Measurements from ENCODE around the gene MTHFD2. TPM values are rescaled to one million over a fixed set of nuclear protein-coding genes. Genes with fewer than 3 reads are reported as not detected.

The MTHFD2 gene
- total and polyA plus RNA-seq, 3 donors from 2014 or later = 19.0 to 39.3 (median 23.2) TPM

- WGBS, 2 donors = 95 to 96% methylated on average over 6 of the region's 6 CpGs
These were observed 22.7 kb downstream of the MTHFD2 start for GRCh38 chr2:74221091-74221490.

GRCh38 chr2:74221604-74222299 is 23.3 kb downstream of the MTHFD2 start:
- intact Hi-C loops (cut with DNase I; ENCODE audit: low total_unique reads) = no loop called here
- no peaks in the 10 kb centered on the region for H3K4me1 ChIP-seq
- no peak overlapping the region for H3K4me3 ChIP-seq
- no peaks in the 10 kb centered on the region for H3K36me3 ChIP-seq (ENCODE audit: low read depth, missing control alignments)
- TF ChIP-seq CTCF (IDR thresholded peaks at IDR 0.05) = no peak
- TF ChIP-seq POLR2A (IDR thresholded peaks at IDR 0.05) = no peak
- H3K27me3 ChIP-seq = no peaks in the 10 kb centered on the region
- no peaks in the 10 kb centered on the region for H3K9me3 ChIP-seq
- DNase-seq = no peak
- 95 to 98% methylated on average over 6 of the region's 6 CpGs for WGBS, 2 donors
- H3K27ac ChIP-seq = no peak overlapping the region

More at GRCh38 chr2:74221091-74221490, 22.7 kb downstream of the MTHFD2 start:
- H3K36me3 ChIP-seq (ENCODE audit: low read depth, missing control alignments) = no peaks in the 10 kb centered on the region
- H3K27ac ChIP-seq = no peak overlapping the region
- no peak for DNase-seq
- no peaks in the 10 kb centered on the region for H3K27me3 ChIP-seq
- intact Hi-C loops (cut with DNase I; ENCODE audit: low total_unique reads) = no loop called here
- H3K4me1 ChIP-seq = no peaks in the 10 kb centered on the region
- TF ChIP-seq POLR2A (IDR thresholded peaks at IDR 0.05) (no peak), CTCF (IDR thresholded peaks at IDR 0.05) (no peak)
- no peak overlapping the region for H3K4me3 ChIP-seq
- no peaks in the 10 kb centered on the region for H3K9me3 ChIP-seq

- WGBS, 2 donors = 83 to 91% methylated on average over 6 of the region's 6 CpGs
- TF ChIP-seq CTCF (IDR thresholded peaks at IDR 0.05) = no peak
- no peak for TF ChIP-seq POLR2A (IDR thresholded peaks at IDR 0.05)
- no peaks in the 10 kb centered on the region for H3K9me3 ChIP-seq
- no peak overlapping the region for H3K27ac ChIP-seq
- H3K4me3 ChIP-seq = no peak overlapping the region
- no peaks in the 10 kb centered on the region for H3K27me3 ChIP-seq
- H3K36me3 ChIP-seq (ENCODE audit: low read depth, missing control alignments) = no peaks in the 10 kb centered on the region
- no peaks in the 10 kb centered on the region for H3K4me1 ChIP-seq
- no peak for DNase-seq
- intact Hi-C loops (cut with DNase I; ENCODE audit: low total_unique reads) = no loop called here
These were observed 23.9 kb downstream of the MTHFD2 start for GRCh38 chr2:74222300-74222650.

- TF ChIP-seq POLR2A (IDR thresholded peaks at IDR 0.05) (no peak), CTCF (IDR thresholded peaks at IDR 0.05) (no peak)
- Histone ChIP-seq H3K27me3 (no peaks in the 10 kb centered on the region), H3K4me3 (no peak overlapping the region), H3K27ac (no peak overlapping the region), H3K4me1 (no peaks in the 10 kb centered on the region), H3K9me3 (no peaks in the 10 kb centered on the region), H3K36me3 (ENCODE audit: low read depth, missing control alignments) (no peaks in the 10 kb centered on the region)
- DNase-seq = no peak
- WGBS, 2 donors = 92 to 94% methylated on average over 8 of the region's 8 CpGs
- intact Hi-C loops (cut with DNase I; ENCODE audit: low total_unique reads) = no loop called here
These were observed 25.7 kb downstream of the MTHFD2 start for GRCh38 chr2:74223941-74224770.

All from testis (tissue), 3 donors.